ENCODE results near the gene CTU2. TPM values are rescaled to one million over a fixed set of nuclear protein-coding genes. Genes with fewer than 3 reads are reported as not detected.

The CTU2 gene
- total RNA-seq, 1 donor from 2014 or later = 4.2 TPM

- Histone ChIP-seq H3K9me3 (no peaks in the 10 kb centered on the region), H3K4me3 (peak overlapping the region in 1 of 2 donors; percentile 6), H3K27ac (peak overlapping the region; percentile 18 to 31), H3K4me1 (peaks cover 9 to 24% of the 10 kb centered on the region in 2 donors), H3K27me3 (no peaks in the 10 kb centered on the region), H3K36me3 (peaks cover 12 to 14% of the 10 kb centered on the region in 2 donors)
- no peak for TF ChIP-seq CTCF (IDR thresholded peaks at IDR 0.05)
- DNase-seq (ENCODE audit: low spot score in 2 of 2) = no peak
- intact Hi-C loops (cut with DNase I) = no loop called here
These were observed 2.6 kb upstream of the CTU2 start for GRCh38 chr16:88703486-88704309.

GRCh38 chr16:88705076-88705684, 1.1 kb upstream of the CTU2 start:
- Histone ChIP-seq H3K27me3 (no peaks in the 10 kb centered on the region), H3K27ac (peak overlapping the region; percentile 73 to 81), H3K4me1 (peaks cover 9 to 24% of the 10 kb centered on the region in 2 donors), H3K4me3 (peak overlapping the region; percentile 94 to 98), H3K9me3 (no peaks in the 10 kb centered on the region), H3K36me3 (peaks cover 0 to under 1% of the 10 kb centered on the region in 2 donors)
- intact Hi-C loops (cut with DNase I) = loop anchor here (5.0 kb wide), 1 partner anchor 938 kb away; the partner anchor contains the start of gene KLHDC4
- no peak for DNase-seq (ENCODE audit: low spot score in 2 of 2)
- no peak for TF ChIP-seq CTCF (IDR thresholded peaks at IDR 0.05)

- peak in 1 of 3 experiments; percentile 9 for TF ChIP-seq CTCF (IDR thresholded peaks at IDR 0.05)
- intact Hi-C loops (cut with DNase I) = loop anchor here (1.0 to 5.0 kb wide), 8 partner anchors 43 to 939 kb away; partner anchors contain the start of genes BANP, GALNS, KLHDC4 and MVD
These were observed 488 bp upstream of the CTU2 start for GRCh38 chr16:88705801-88706228.

GRCh38 chr16:88706965-88707826, 893 bp downstream of the CTU2 start:
- TF ChIP-seq CTCF (IDR thresholded peaks at IDR 0.05) = no peak
- H3K27me3 ChIP-seq = no peaks in the 10 kb centered on the region
- H3K4me3 ChIP-seq = peak overlapping the region; percentile 94 to 98
- intact Hi-C loops (cut with DNase I) = loop anchor here (1.0 to 5.0 kb wide), 8 partner anchors 44 to 940 kb away; partner anchors contain the start of genes BANP, GALNS, KLHDC4 and MVD
- H3K4me1 ChIP-seq = peaks cover 9 to 21% of the 10 kb centered on the region in 2 donors
- no peaks in the 10 kb centered on the region for H3K9me3 ChIP-seq
- no peaks in the 10 kb centered on the region for H3K36me3 ChIP-seq
- DNase-seq (ENCODE audit: low spot score in 2 of 2) = no peak
- peak overlapping the region; percentile 73 to 81 for H3K27ac ChIP-seq

More at GRCh38 chr16:88705801-88706228, 488 bp upstream of the CTU2 start:
- Histone ChIP-seq H3K4me3 (peak overlapping the region; percentile 94 to 98), H3K9me3 (no peaks in the 10 kb centered on the region), H3K27me3 (no peaks in the 10 kb centered on the region), H3K4me1 (peaks cover 9 to 24% of the 10 kb centered on the region in 2 donors), H3K36me3 (no peaks in the 10 kb centered on the region), H3K27ac (peak overlapping the region; percentile 73 to 81)
- no peak for DNase-seq (ENCODE audit: low spot score in 2 of 2)

GRCh38 chr16:88710556-88710955, 4.3 kb downstream of the CTU2 start:
- no peak for DNase-seq (ENCODE audit: low spot score in 2 of 2)
- intact Hi-C loops (cut with DNase I) = no loop called here
- no peak for TF ChIP-seq CTCF (IDR thresholded peaks at IDR 0.05)

More at GRCh38 chr16:88710556-88710955, 4.3 kb downstream of the CTU2 start:
- no peaks in the 10 kb centered on the region for H3K9me3 ChIP-seq
- no peak overlapping the region for H3K27ac ChIP-seq
- peaks cover 0 to 14% of the 10 kb centered on the region in 2 donors for H3K4me1 ChIP-seq
- no peaks in the 10 kb centered on the region for H3K27me3 ChIP-seq
- peaks cover 16 to 23% of the 10 kb centered on the region in 2 donors for H3K36me3 ChIP-seq
- H3K4me3 ChIP-seq = no peak overlapping the region
